ENCODE results near the gene SCRN2. TPM values are rescaled to one million over a fixed set of nuclear protein-coding genes. Genes with fewer than 3 reads are reported as not detected.
A peak's percentile ranks its signal among the peaks of the same experiment; 100 is the strongest.

Gene SCRN2
- total RNA-seq, 1 donor from 2014 or later, result 33.1 TPM

DNA sequence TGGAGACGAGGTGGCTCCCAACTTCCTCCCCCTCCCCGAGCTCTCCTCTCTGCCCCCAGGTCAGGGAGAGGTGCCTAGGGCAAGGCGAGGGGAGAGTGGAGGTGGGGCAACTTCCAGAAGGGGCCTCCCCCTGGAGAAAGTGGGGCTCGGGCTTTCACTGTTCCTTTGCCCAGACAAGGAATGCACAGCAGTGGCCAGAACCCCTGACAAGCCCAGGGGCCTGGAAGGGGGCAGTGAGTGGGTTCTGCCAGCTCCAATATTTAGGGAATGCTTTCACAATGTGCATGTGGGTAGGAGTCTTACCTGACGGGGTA lies 43.3 kb upstream of the SCRN2 start:
- TF ChIP-seq POLR2AphosphoS5 (IDR thresholded peaks at IDR 0.05; ENCODE audit: insufficient read depth in 1 of 2, low read depth in 1 of 2) (no peak), POLR2A (IDR thresholded peaks at IDR 0.05) (no peak)
- TF ChIP-seq, protein P1, sequence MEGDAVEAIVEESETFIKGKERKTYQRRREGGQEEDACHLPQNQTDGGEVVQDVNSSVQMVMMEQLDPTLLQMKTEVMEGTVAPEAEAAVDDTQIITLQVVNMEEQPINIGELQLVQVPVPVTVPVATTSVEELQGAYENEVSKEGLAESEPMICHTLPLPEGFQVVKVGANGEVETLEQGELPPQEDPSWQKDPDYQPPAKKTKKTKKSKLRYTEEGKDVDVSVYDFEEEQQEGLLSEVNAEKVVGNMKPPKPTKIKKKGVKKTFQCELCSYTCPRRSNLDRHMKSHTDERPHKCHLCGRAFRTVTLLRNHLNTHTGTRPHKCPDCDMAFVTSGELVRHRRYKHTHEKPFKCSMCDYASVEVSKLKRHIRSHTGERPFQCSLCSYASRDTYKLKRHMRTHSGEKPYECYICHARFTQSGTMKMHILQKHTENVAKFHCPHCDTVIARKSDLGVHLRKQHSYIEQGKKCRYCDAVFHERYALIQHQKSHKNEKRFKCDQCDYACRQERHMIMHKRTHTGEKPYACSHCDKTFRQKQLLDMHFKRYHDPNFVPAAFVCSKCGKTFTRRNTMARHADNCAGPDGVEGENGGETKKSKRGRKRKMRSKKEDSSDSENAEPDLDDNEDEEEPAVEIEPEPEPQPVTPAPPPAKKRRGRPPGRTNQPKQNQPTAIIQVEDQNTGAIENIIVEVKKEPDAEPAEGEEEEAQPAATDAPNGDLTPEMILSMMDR (IDR thresholded peaks at IDR 0.05), result no peak
- Histone ChIP-seq H3K27ac (no peak overlapping the region), H3K4me3 (no peak overlapping the region), H3K9me3 (no peaks in the 10 kb centered on the region), H3K4me1 (peaks cover 34% of the 10 kb centered on the region), H3K27me3 (no peaks in the 10 kb centered on the region), H3K36me3 (no peaks in the 10 kb centered on the region)
- intact Hi-C loops (cut with DNase I), result no loop called here
- no peak for DNase-seq (ENCODE audit: extremely low spot score in 2 of 2)

DNA sequence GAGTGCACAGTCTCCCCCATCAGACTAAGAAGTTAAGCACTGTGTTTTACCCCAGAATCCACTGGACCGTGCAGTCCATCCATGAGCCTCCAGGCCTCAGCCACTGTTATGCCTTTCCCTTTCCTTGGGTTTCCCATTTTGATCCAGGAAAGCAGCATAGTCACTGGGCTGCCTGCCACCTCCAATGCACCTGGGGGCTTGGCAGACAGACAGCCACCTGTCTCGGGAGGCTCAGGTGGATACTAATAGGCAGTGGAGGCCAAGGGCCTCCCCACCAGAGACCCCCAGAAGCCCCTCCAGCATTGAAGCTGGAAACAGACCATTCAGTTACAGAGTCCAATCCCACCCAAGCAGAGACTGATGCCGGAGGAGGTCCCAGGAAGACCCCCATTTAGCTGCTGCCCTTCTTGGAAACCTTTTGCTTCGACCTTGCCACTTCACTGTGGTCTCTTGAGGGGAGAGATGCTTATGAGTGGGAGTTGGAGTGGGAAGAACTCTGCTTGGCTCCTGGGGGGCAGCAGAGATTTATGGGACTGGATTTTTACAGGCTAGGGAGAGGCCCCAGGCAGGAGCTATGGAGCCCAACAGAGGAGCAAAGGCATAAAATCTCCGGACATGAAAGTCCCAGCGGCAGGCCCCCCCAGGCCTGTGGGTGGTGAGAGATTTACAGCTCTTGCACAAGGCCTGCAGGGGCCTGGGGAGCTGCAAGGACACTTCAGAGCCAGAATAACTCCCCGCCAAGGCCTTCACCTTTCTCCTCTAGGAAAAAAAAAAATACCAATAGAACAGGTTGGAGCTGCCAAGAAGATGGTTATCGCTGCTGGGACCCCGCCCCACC lies 42.7 kb upstream of the SCRN2 start:
- Histone ChIP-seq H3K36me3 (no peaks in the 10 kb centered on the region), H3K4me3 (no peak overlapping the region), H3K9me3 (no peaks in the 10 kb centered on the region), H3K4me1 (peaks cover 34% of the 10 kb centered on the region), H3K27me3 (no peaks in the 10 kb centered on the region), H3K27ac (no peak overlapping the region)
- no peak for DNase-seq (ENCODE audit: extremely low spot score in 2 of 2)
- intact Hi-C loops (cut with DNase I), result no loop called here
- TF ChIP-seq POLR2AphosphoS5 (IDR thresholded peaks at IDR 0.05; ENCODE audit: insufficient read depth in 1 of 2, low read depth in 1 of 2) (no peak), POLR2A (IDR thresholded peaks at IDR 0.05) (no peak)
- TF ChIP-seq, protein P1 (IDR thresholded peaks at IDR 0.05), result no peak

DNA sequence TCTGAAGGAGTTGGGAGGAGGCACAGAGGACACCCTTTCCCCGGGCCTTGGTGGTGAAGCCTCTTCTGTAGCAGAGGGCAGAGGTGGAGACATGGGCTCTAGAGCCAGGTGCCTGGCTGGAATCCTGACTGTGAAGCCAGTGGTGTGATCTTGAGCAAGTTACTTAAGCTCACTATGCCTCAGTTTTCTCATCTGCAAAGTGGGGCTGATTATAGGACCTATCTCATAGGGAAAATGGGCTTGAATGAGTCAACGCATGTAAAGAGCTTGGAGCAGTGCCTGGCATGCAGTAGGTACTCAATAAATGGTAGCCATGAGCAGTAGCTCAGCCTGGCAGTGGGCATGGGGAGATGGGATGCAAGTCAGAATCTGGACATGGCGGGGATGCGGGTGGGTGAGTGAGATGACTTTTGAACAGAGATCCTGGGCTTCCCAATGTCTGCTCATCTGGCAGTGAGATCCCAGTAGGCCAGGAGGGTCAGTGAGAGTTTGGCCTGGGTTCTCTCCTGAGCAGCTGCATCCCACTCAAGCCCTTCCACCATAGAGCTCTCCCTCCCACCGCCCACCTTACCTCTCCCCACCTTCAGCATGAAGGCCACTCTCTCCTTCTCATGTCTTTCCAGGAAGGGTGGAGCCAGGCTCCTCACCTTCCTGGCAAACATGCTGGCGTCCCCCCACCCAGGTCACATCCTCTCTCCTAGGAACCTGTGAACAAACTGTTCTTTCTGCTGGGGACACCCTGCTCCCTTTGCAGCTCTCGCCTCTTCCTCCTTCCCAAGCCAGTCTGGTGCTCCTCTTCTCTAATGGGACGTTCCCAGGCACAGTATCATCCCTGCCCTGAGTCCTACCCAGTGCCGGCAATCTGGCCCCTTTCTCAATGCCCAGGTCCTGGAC lies 41.9 kb upstream of the SCRN2 start:
- Histone ChIP-seq H3K4me1 (peaks cover 34% of the 10 kb centered on the region), H3K36me3 (no peaks in the 10 kb centered on the region), H3K27ac (peak overlapping the region; percentile 24), H3K4me3 (peak overlapping the region; percentile 2 to 26), H3K9me3 (no peaks in the 10 kb centered on the region), H3K27me3 (no peaks in the 10 kb centered on the region)
- TF ChIP-seq POLR2AphosphoS5 (IDR thresholded peaks at IDR 0.05; ENCODE audit: insufficient read depth in 1 of 2, low read depth in 1 of 2) (no peak), POLR2A (IDR thresholded peaks at IDR 0.05) (no peak)
- TF ChIP-seq, protein P1 (IDR thresholded peaks at IDR 0.05), result no peak
- intact Hi-C loops (cut with DNase I), result no loop called here
- DNase-seq (ENCODE audit: extremely low spot score in 2 of 2), result no peak

DNA sequence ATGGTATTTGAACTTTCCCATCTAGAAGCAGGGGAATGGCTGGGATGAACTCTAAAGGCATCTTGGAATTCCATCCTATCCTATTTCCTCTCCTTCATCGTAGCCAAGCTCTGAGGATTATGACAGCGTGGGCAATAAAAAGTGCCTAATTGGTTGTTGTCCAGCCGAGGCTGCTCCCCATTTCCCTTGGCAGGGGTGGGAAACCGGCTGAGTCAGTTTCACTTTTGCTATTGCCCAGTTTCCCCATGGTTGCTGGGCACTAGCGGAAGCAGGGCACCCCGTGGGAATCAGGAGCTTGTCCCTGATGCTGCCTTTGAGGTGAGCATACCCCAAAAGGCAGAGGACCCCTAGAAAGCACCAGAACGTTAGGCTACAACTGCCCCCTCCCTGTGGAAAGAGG lies 41.2 kb upstream of the SCRN2 start:
- peaks cover 34% of the 10 kb centered on the region for H3K4me1 ChIP-seq
- intact Hi-C loops (cut with DNase I), result no loop called here
- H3K9me3 ChIP-seq, result no peaks in the 10 kb centered on the region
- no peak for DNase-seq (ENCODE audit: extremely low spot score in 2 of 2)
- H3K36me3 ChIP-seq, result no peaks in the 10 kb centered on the region
- H3K27ac ChIP-seq, result peak overlapping the region; percentile 24
- H3K4me3 ChIP-seq, result peak overlapping the region; percentile 2 to 26
- H3K27me3 ChIP-seq, result no peaks in the 10 kb centered on the region
- TF ChIP-seq POLR2AphosphoS5 (IDR thresholded peaks at IDR 0.05; ENCODE audit: insufficient read depth in 1 of 2, low read depth in 1 of 2) (peak in 1 of 2 donors; percentile 18), POLR2A (IDR thresholded peaks at IDR 0.05) (no peak)

DNA sequence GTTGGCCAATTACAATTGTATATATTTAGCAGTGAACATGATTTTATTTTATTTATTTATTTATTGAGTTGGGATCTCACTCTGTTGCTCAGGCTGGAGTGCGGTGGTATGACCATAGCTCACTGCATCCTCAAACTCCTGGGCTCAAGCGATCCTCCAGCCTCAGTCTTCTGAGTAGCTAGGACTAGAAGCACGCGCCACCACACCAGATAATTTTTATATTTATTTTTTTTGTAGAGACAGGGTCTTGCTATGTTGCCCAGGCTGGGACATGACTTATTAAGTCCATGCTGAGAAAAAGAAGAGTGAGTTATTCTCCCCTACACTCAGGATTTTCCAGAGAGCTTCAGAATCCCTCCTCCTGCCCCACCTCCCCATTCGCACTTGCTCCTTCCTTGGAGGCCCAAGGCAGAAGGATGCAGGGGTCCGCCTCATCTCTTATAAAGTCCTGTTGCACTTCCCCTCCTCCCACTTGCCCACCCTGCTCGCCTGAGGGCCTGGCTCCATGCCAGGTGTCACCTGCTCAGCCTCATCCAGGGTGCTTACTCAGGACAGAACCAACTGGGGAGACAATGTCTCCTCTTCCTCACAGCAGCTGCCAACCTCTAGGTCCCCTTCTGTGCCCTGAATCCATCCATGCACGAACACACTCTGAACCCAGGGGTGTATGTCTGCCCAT lies 38.8 kb upstream of the SCRN2 start:
- Histone ChIP-seq H3K4me1 (peaks cover 25% of the 10 kb centered on the region), H3K4me3 (no peak overlapping the region), H3K27me3 (no peaks in the 10 kb centered on the region), H3K36me3 (no peaks in the 10 kb centered on the region), H3K27ac (no peak overlapping the region), H3K9me3 (no peaks in the 10 kb centered on the region)
- intact Hi-C loops (cut with DNase I), result no loop called here
- TF ChIP-seq POLR2AphosphoS5 (IDR thresholded peaks at IDR 0.05; ENCODE audit: insufficient read depth in 1 of 2, low read depth in 1 of 2) (no peak), POLR2A (IDR thresholded peaks at IDR 0.05) (no peak)
- TF ChIP-seq, protein P1 (IDR thresholded peaks at IDR 0.05), result no peak
- no peak for DNase-seq (ENCODE audit: extremely low spot score in 2 of 2)
